Neural cell (in vitro differentiated cells): ENCODE results near the gene GRAMD1B.

Experiments used
- CTCF ChIP-seq: fragments of 450-650 bp; IDR thresholded peaks from 2 replicates; pipeline ENCODE4 v1.5.1; 2014; ENCODE audit warnings: antibody characterized with exemption, mild to moderate bottlenecking, moderate library complexity; ENCODE audit not compliant: poor library complexity, severe bottlenecking
- EP300 ChIP-seq: fragments of 450-650 bp; conservative IDR thresholded peaks from 2 replicates; pipeline ENCODE4 v1.6.1; 2014; ENCODE audit warnings: antibody characterized with exemption, mild to moderate bottlenecking, moderate library complexity; ENCODE audit not compliant: poor library complexity, severe bottlenecking
- EZH2 ChIP-seq: fragments of 200-600, 300-800 bp; shearing (Covaris generic), sonication (generic); IDR thresholded peaks from 2 replicates; pipeline ENCODE4 v1.6.1; 2014; ENCODE audit warnings: antibody characterized with exemption, low read length, borderline replicate concordance, mild to moderate bottlenecking; ENCODE audit not compliant: insufficient read depth, poor library complexity, severe bottlenecking
- RAD21 ChIP-seq: fragments of 450-650 bp; conservative IDR thresholded peaks from 2 replicates; pipeline ENCODE4 v1.6.1; 2014; ENCODE audit warnings: antibody characterized with exemption, mild to moderate bottlenecking, moderate library complexity
- REST ChIP-seq: IDR thresholded peaks from 2 replicates; pipeline ENCODE4 v1.6.1; 2012; ENCODE audit warnings: borderline replicate concordance
- SMC3 ChIP-seq: fragments of 450-650 bp; conservative IDR thresholded peaks from 2 replicates; pipeline ENCODE4 v1.6.1; 2014; ENCODE audit warnings: antibody characterized with exemption, mild to moderate bottlenecking, moderate library complexity; ENCODE audit not compliant: poor library complexity

GRCh38 chr11:123470842-123471241, 40.8 kb downstream of the GRAMD1B start:
- TF ChIP-seq EZH2 (no peak), CTCF (no peak), REST (no peak), EP300 (no peak), RAD21 (no peak), SMC3 (no peak)
